OCI-LY1 (cell line): ENCODE results near the gene MLC1.

Source experiments
- H2AFZ ChIP-seq: fragments of 200-600 bp; sonication (generic), shearing (Covaris generic); 2 replicates; pipeline ENCODE4 v1.6.0; 2014; ENCODE audit warnings: antibody characterized with exemption, mild to moderate bottlenecking, low read length
- H3F3A ChIP-seq: fragments of 200-600 bp; sonication (generic), shearing (Covaris generic); 2 replicates; pipeline ENCODE4 v1.6.0; 2014; ENCODE audit warnings: mild to moderate bottlenecking, antibody characterized with exemption, low read length, moderate library complexity; ENCODE audit not compliant: insufficient read depth
- H3K27ac ChIP-seq: fragments of 200-600 bp; sonication (generic); 2 replicates; pipeline ENCODE4 v1.5.1; 2014; ENCODE audit warnings: low read length, mixed run types, mild to moderate bottlenecking, low read depth; ENCODE audit not compliant: poor library complexity, severe bottlenecking
- H3K27me3 ChIP-seq: fragments of 200-600 bp; sonication (generic); 2 replicates; pipeline ENCODE4 v1.6.0; 2014; ENCODE audit warnings: antibody characterized with exemption, mild to moderate bottlenecking, low read length, moderate library complexity; ENCODE audit not compliant: insufficient read depth
- H3K36me3 ChIP-seq: fragments of 200-600 bp; sonication (generic); 2 replicates; pipeline ENCODE4 v1.6.1; 2014; ENCODE audit warnings: mild to moderate bottlenecking, antibody characterized with exemption, low read length, moderate library complexity, mixed read lengths; ENCODE audit not compliant: insufficient read depth
- H3K4me1 ChIP-seq: fragments of 200-600 bp; sonication (generic); 2 replicates; pipeline ENCODE4 v1.5.1; 2014; ENCODE audit warnings: mild to moderate bottlenecking, low read length, moderate library complexity; ENCODE audit not compliant: insufficient read depth, severe bottlenecking
- H3K4me2 ChIP-seq: fragments of 200-600 bp; sonication (generic), shearing (Covaris generic); 2 replicates; pipeline ENCODE4 v1.6.1; 2014; ENCODE audit warnings: low read length
- H3K4me3 ChIP-seq: fragments of 200-600 bp; sonication (generic); 2 replicates; pipeline ENCODE4 v1.5.1; 2014; ENCODE audit warnings: low read length, low read depth, mild to moderate bottlenecking, mixed read lengths; ENCODE audit not compliant: poor library complexity, severe bottlenecking
- H3K79me2 ChIP-seq: fragments of 200-600 bp; shearing (Covaris generic); 2 replicates; pipeline ENCODE4 v1.6.1; 2016; ENCODE audit warnings: mixed run types, low read length, mixed read lengths; ENCODE audit not compliant: insufficient read depth
- H3K9ac ChIP-seq: fragments of 200-600 bp; sonication (generic), shearing (Covaris generic); 2 replicates; pipeline ENCODE4 v1.6.1; 2014; ENCODE audit warnings: mild to moderate bottlenecking, low read length, mixed read lengths
- H3K9me2 ChIP-seq: fragments of 200-600 bp; sonication (generic), shearing (Covaris generic); 2 replicates; pipeline ENCODE4 v1.6.1; 2014; ENCODE audit warnings: low read depth, mild to moderate bottlenecking, low read length, mixed read lengths
- H3K9me3 ChIP-seq: fragments of 200-600 bp; shearing (Covaris generic); 2 replicates; pipeline ENCODE4 v1.6.1; 2014; ENCODE audit warnings: low read length, mixed read lengths
- H4K20me1 ChIP-seq: fragments of 200-600 bp; sonication (generic), shearing (Covaris generic); 2 replicates; pipeline ENCODE4 v1.6.0; 2016; ENCODE audit warnings: mild to moderate bottlenecking, low read length; ENCODE audit not compliant: insufficient read depth
- EZH2 ChIP-seq: fragments of 200-600 bp; sonication (generic), shearing (Covaris generic); IDR thresholded peaks from 2 replicates; pipeline ENCODE4 v1.8.0; 2017; ENCODE audit warnings: borderline replicate concordance, mixed run types, mild to moderate bottlenecking, antibody characterized with exemption, low read length, moderate library complexity, mixed read lengths
- TF ChIP-seq, protein P1 (sequence below): fragments of 200-600 bp; sonication (generic), shearing (Covaris generic); IDR thresholded peaks from 2 replicates; pipeline ENCODE4 v1.5.1; 2017; ENCODE audit warnings: mild to moderate bottlenecking, antibody characterized with exemption, low read length, moderate library complexity, mixed read lengths

MLC1 gene

GRCh38 chr22:50080077-50080465 is 5.2 kb downstream of the MLC1 start:
- Histone ChIP-seq H2AFZ (no peak overlapping the region), H3K36me3 (no peaks in the 10 kb centered on the region), H3F3A (no peaks in the 10 kb centered on the region), H3K4me2 (no peak overlapping the region), H3K27me3 (no peaks in the 10 kb centered on the region), H3K4me3 (no peak overlapping the region), H4K20me1 (no peaks in the 10 kb centered on the region), H3K9me2 (no peaks in the 10 kb centered on the region), H3K9ac (no peak overlapping the region), H3K79me2 (no peaks in the 10 kb centered on the region), H3K4me1 (peaks cover 11% of the 10 kb centered on the region), H3K9me3 (no peaks in the 10 kb centered on the region), H3K27ac (no peak overlapping the region)
- TF ChIP-seq, protein P1, sequence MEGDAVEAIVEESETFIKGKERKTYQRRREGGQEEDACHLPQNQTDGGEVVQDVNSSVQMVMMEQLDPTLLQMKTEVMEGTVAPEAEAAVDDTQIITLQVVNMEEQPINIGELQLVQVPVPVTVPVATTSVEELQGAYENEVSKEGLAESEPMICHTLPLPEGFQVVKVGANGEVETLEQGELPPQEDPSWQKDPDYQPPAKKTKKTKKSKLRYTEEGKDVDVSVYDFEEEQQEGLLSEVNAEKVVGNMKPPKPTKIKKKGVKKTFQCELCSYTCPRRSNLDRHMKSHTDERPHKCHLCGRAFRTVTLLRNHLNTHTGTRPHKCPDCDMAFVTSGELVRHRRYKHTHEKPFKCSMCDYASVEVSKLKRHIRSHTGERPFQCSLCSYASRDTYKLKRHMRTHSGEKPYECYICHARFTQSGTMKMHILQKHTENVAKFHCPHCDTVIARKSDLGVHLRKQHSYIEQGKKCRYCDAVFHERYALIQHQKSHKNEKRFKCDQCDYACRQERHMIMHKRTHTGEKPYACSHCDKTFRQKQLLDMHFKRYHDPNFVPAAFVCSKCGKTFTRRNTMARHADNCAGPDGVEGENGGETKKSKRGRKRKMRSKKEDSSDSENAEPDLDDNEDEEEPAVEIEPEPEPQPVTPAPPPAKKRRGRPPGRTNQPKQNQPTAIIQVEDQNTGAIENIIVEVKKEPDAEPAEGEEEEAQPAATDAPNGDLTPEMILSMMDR = no peak
- no peak for TF ChIP-seq EZH2

DNA sequence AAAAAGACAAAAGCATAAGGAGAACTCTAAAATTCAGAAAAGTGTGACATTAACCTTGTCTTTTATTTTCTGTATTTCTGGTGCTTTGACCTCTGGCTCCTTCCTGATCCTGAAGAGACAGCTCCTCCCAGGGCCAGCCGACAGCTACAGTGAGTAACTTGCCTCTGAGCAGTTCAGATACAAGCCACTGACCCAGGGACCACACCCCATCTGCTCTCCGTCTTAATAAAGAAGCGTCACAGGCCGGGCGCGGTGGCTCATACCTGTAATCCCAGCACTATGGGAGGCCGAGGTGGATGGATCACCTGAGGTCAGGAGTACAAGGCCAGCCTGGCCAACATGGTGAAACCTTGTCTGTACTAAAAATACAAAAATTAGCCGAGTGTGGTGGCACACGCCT is 6.5 kb downstream of the MLC1 start:
- Histone ChIP-seq H3K27me3 (no peaks in the 10 kb centered on the region), H3K9ac (no peak overlapping the region), H3K27ac (no peak overlapping the region), H3K36me3 (no peaks in the 10 kb centered on the region), H3K9me2 (no peaks in the 10 kb centered on the region), H3K79me2 (no peaks in the 10 kb centered on the region), H4K20me1 (no peaks in the 10 kb centered on the region), H3K4me1 (peaks cover 8% of the 10 kb centered on the region), H2AFZ (no peak overlapping the region), H3K4me2 (no peak overlapping the region), H3K9me3 (no peaks in the 10 kb centered on the region), H3K4me3 (no peak overlapping the region), H3F3A (no peaks in the 10 kb centered on the region)
- TF ChIP-seq, protein P1 = no peak
- no peak for TF ChIP-seq EZH2

GRCh38 chr22:50078246-50078645 is 7.0 kb downstream of the MLC1 start:
- Histone ChIP-seq H3K36me3 (no peaks in the 10 kb centered on the region), H3K9me2 (no peaks in the 10 kb centered on the region), H3K4me3 (no peak overlapping the region), H3K79me2 (no peaks in the 10 kb centered on the region), H3K9ac (no peak overlapping the region), H3K4me1 (peaks cover 8% of the 10 kb centered on the region), H2AFZ (no peak overlapping the region), H3K9me3 (no peaks in the 10 kb centered on the region), H3K4me2 (no peak overlapping the region), H4K20me1 (no peaks in the 10 kb centered on the region), H3K27ac (no peak overlapping the region), H3K27me3 (no peaks in the 10 kb centered on the region), H3F3A (no peaks in the 10 kb centered on the region)
- TF ChIP-seq EZH2 = no peak
- TF ChIP-seq, protein P1 = no peak
